HG03565 (cell line): ENCODE measurements around the gene ACSL3.

Experiments used
- ATAC-seq: cut with Tn5 transposase; IDR thresholded peaks from one replicate; pipeline ENCODE4 v1.9.1; 2021; ENCODE audit warnings: mild to moderate bottlenecking, moderate library complexity; ENCODE audit not compliant: unreplicated experiment

Gene ACSL3

GRCh38 chr2:222939208-222939856 is 78.5 kb downstream of the ACSL3 start:
- peak; percentile 78 for ATAC-seq

- ATAC-seq: no peak
These were observed 79.1 kb downstream of the ACSL3 start for GRCh38 chr2:222939979-222940378.

GRCh38 chr2:222941510-222942032 is 80.7 kb downstream of the ACSL3 start:
- no peak for ATAC-seq

- ATAC-seq: no peak
These were observed 81.7 kb downstream of the ACSL3 start for GRCh38 chr2:222942561-222942960.

- no peak for ATAC-seq
These were observed 82.1 kb downstream of the ACSL3 start for GRCh38 chr2:222942977-222943376.

- ATAC-seq: peak; percentile 75
These were observed 83.0 kb downstream of the ACSL3 start for GRCh38 chr2:222943820-222944219.

GRCh38 chr2:222944552-222944951 is 83.7 kb downstream of the ACSL3 start:
- no peak for ATAC-seq

- no peak for ATAC-seq
These were observed 84.3 kb downstream of the ACSL3 start for GRCh38 chr2:222944971-222945740.

GRCh38 chr2:222945887-222946286 is 85.1 kb downstream of the ACSL3 start:
- ATAC-seq: no peak

GRCh38 chr2:222946700-222947287 is 86.0 kb downstream of the ACSL3 start:
- ATAC-seq: no peak

GRCh38 chr2:222949073-222949472 is 88.2 kb downstream of the ACSL3 start:
- no peak for ATAC-seq

GRCh38 chr2:222949690-222950323 is 89.0 kb downstream of the ACSL3 start:
- ATAC-seq: no peak

GRCh38 chr2:222950638-222951285 is 89.9 kb downstream of the ACSL3 start:
- no peak for ATAC-seq

- ATAC-seq: no peak
These were observed 91.4 kb downstream of the ACSL3 start for GRCh38 chr2:222952204-222952603.

- ATAC-seq: no peak
These were observed 94.2 kb downstream of the ACSL3 start for GRCh38 chr2:222955008-222955407.

- ATAC-seq: no peak
These were observed 98.5 kb downstream of the ACSL3 start for GRCh38 chr2:222959358-222959757.

- ATAC-seq: peak; percentile 85
These were observed 99.3 kb downstream of the ACSL3 start for GRCh38 chr2:222960126-222960525.

- ATAC-seq: no peak
These were observed 102.8 kb downstream of the ACSL3 start for GRCh38 chr2:222963641-222964040.

- no peak for ATAC-seq
These were observed 103.7 kb downstream of the ACSL3 start for GRCh38 chr2:222964376-222965031.

GRCh38 chr2:222965555-222965954 is 104.7 kb downstream of the ACSL3 start:
- ATAC-seq: no peak
